ENCODE results near the gene BCAS3. TPM values are rescaled to one million over a fixed set of nuclear protein-coding genes. Genes with fewer than 3 reads are reported as not detected.

The BCAS3 gene
- total RNA-seq, 2 experiments from 2014 or later, result 20.1 to 31.8 TPM

- intact Hi-C loops (cut with DNase I, micrococcal nuclease), result no loop called here
- Histone ChIP-seq H3K36me3 (ENCODE audit: insufficient read depth, low read length) (no peaks in the 10 kb centered on the region), H3K9me3 (ENCODE audit: control insufficient read depth in 1 of 2, insufficient read depth in 1 of 2, low read length in 2 of 2) (peaks cover 0 to 4% of the 10 kb centered on the region in 2 experiments), H3K4me3 (ENCODE audit: low read length) (no peak overlapping the region), H3K27ac (ENCODE audit: low read depth in 1 of 2, low read length in 2 of 2) (no peak overlapping the region), H3K4me1 (ENCODE audit: insufficient read depth, low read length) (no peaks in the 10 kb centered on the region), H3K27me3 (ENCODE audit: control insufficient read depth in 1 of 2, insufficient read depth in 2 of 2, low read length in 2 of 2) (no peaks in the 10 kb centered on the region)
- no peak overlapping the region for H3K27ac Mint-ChIP-seq
- H3K4me3 Mint-ChIP-seq, result no peak overlapping the region
- DNase-seq (no peak), ATAC-seq (ENCODE audit: poor library complexity) (no peak)
- no peaks in the 10 kb centered on the region for H3K4me1 Mint-ChIP-seq (ENCODE audit: low read depth)
- H3K9me3 Mint-ChIP-seq, result no peaks in the 10 kb centered on the region
- ChIA-PET CTCF (no interaction called here), POLR2A (no interaction called here)
- no peaks in the 10 kb centered on the region for H3K27me3 Mint-ChIP-seq
- no peaks in the 10 kb centered on the region for H3K36me3 Mint-ChIP-seq (ENCODE audit: low read depth)
- TF ChIP-seq CTCF (IDR thresholded peaks at IDR 0.05), result no peak
Measured at GRCh38 chr17:60790205-60790604, 112.6 kb downstream of the BCAS3 start.

GRCh38 chr17:60792250-60792898 lies 114.7 kb downstream of the BCAS3 start:
- H3K4me1 ChIP-seq (ENCODE audit: insufficient read depth, low read length), result no peaks in the 10 kb centered on the region
- Mint-ChIP-seq H3K9me3 (no peaks in the 10 kb centered on the region), H3K27me3 (no peaks in the 10 kb centered on the region), H3K4me3 (no peak overlapping the region), H3K27ac (no peak overlapping the region), H3K36me3 (ENCODE audit: low read depth) (no peaks in the 10 kb centered on the region), H3K4me1 (ENCODE audit: low read depth) (no peaks in the 10 kb centered on the region)
- no peak overlapping the region for H3K4me3 ChIP-seq (ENCODE audit: low read length)
- intact Hi-C loops (cut with DNase I, micrococcal nuclease), result no loop called here
- POLR2A ChIA-PET, result no interaction called here
- H3K36me3 ChIP-seq (ENCODE audit: insufficient read depth, low read length), result no peaks in the 10 kb centered on the region
- peaks cover 0 to 4% of the 10 kb centered on the region in 2 experiments for H3K9me3 ChIP-seq (ENCODE audit: control insufficient read depth in 1 of 2, insufficient read depth in 1 of 2, low read length in 2 of 2)
- no peak for DNase-seq
- H3K27me3 ChIP-seq (ENCODE audit: control insufficient read depth in 1 of 2, insufficient read depth in 2 of 2, low read length in 2 of 2), result no peaks in the 10 kb centered on the region
- no peak overlapping the region for H3K27ac ChIP-seq (ENCODE audit: low read depth in 1 of 2, low read length in 2 of 2)
- TF ChIP-seq CTCF (IDR thresholded peaks at IDR 0.05), result no peak
- ATAC-seq (ENCODE audit: poor library complexity), result no peak
- CTCF ChIA-PET, result no interaction called here

GRCh38 chr17:60798576-60798975 lies 120.9 kb downstream of the BCAS3 start:
- Histone ChIP-seq H3K27ac (ENCODE audit: low read depth in 1 of 2, low read length in 2 of 2) (no peak overlapping the region), H3K4me1 (ENCODE audit: insufficient read depth, low read length) (no peaks in the 10 kb centered on the region), H3K36me3 (ENCODE audit: insufficient read depth, low read length) (no peaks in the 10 kb centered on the region), H3K4me3 (ENCODE audit: low read length) (no peak overlapping the region), H3K9me3 (ENCODE audit: control insufficient read depth in 1 of 2, insufficient read depth in 1 of 2, low read length in 2 of 2) (no peaks in the 10 kb centered on the region), H3K27me3 (ENCODE audit: control insufficient read depth in 1 of 2, insufficient read depth in 2 of 2, low read length in 2 of 2) (no peaks in the 10 kb centered on the region)
- ATAC-seq (ENCODE audit: poor library complexity) (no peak), DNase-seq (no peak)
- no peak for TF ChIP-seq CTCF (IDR thresholded peaks at IDR 0.05)
- H3K27me3 Mint-ChIP-seq, result no peaks in the 10 kb centered on the region
- POLR2A ChIA-PET, result no interaction called here
- CTCF ChIA-PET, result no interaction called here
- H3K4me1 Mint-ChIP-seq (ENCODE audit: low read depth), result no peaks in the 10 kb centered on the region
- H3K36me3 Mint-ChIP-seq (ENCODE audit: low read depth), result peaks cover 9% of the 10 kb centered on the region
- H3K9me3 Mint-ChIP-seq, result no peaks in the 10 kb centered on the region
- intact Hi-C loops (cut with DNase I, micrococcal nuclease), result no loop called here
- H3K27ac Mint-ChIP-seq, result no peak overlapping the region
- no peak overlapping the region for H3K4me3 Mint-ChIP-seq
